NCI-H2196 (cell line): Measurements from ENCODE around the gene ZNF865.

ENCODE experiments used
- DNase-seq: peaks from one replicate; lab custom pipeline; 2025; ENCODE audit not compliant: unreplicated experiment; lab: John Stamatoyannopoulos, UW

ZNF865 gene

DNA sequence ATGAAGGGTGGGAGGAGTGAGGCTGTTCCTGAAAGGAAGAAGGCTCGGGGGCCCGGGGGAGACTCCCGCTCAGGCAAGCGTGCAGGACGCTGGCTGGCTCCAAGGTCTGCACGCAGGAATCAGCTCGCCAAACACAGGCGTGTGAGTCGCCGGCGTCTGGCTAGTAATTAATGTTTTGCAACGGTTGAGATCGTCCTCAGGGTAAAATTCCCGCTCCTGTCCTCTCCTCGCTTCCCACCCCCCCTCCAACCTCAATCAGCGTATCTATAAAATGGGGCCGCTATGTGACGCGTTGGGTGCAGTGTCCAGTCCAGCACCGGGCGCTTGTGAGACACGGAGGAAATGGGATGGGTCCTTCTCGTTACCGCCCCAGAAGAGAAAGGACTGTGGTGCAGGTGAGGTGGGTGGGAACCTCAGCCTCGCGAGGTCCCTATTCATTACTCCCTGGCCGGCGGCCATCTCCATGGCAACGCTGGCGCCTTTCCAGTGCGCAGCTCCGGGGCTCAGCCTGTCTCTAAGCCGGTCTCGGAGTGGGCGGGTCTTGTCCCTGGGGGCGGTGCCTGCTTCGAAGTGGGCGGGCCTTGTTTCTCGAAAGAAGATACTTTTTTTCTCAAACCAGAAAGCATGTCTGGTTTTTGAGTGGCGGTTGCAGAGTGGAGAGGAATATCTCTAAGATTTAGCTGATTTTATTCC lies 18.3 kb upstream of the ZNF865 start:
- peak; percentile 98 for DNase-seq

DNA sequence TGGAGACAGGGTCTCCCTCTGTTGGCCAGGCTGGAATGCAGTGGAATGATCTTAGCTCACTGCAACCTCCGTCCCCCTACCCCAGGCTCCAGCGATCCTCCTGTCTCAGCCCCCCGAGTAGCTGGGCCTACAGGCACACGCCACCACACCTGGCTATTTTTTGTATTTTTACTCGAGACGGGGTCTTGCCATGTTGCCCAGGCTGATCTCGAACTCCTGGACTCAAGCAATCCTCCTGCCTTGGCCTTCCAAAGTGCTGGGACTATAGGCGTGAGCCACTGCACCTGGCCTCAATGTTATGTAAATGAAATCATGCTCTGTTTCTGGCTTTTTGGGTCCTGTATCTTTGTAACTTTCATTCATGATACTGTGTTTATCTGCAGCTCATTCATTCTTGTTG lies 16.7 kb upstream of the ZNF865 start:
- DNase-seq, result no peak

DNA sequence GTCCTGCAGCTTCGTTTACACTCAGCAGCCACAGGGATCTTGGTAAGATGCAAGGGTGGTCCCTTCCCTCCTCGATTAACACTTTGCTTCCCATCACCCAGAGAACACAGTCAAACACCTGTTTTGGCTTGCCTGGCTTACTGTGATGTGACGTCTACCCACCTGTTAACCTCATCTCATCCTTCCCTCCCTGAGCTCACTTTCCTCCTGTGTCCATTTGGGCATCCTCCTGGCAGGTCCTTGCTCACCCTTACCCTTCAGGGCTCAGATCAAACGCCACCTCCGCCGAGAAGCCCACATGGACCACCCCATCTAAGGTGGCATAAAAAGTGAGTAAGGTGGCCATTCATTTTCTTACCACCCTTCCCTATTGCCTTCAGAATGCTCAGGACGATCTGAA lies 15.3 kb upstream of the ZNF865 start:
- DNase-seq, result no peak

DNA sequence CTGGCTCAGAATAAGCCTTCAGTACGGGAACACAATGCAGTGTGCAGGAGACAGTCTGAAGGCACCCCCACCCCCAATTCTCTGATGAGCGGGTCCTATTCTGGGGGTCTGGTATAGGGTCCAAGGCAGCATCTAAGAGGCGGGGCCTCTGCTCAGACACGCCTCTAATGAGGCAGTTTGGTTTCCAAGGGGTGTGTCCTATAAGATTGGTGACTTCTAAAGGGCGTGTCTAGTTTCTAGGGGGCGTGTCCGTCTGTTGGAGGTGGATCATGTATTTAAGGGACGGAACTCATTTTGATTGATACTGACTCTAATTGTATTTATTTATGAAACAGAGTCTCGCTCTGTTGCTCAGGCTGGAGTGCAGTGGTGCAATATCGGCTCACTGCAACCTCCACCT lies 14.8 kb upstream of the ZNF865 start:
- peak; percentile 50 for DNase-seq

DNA sequence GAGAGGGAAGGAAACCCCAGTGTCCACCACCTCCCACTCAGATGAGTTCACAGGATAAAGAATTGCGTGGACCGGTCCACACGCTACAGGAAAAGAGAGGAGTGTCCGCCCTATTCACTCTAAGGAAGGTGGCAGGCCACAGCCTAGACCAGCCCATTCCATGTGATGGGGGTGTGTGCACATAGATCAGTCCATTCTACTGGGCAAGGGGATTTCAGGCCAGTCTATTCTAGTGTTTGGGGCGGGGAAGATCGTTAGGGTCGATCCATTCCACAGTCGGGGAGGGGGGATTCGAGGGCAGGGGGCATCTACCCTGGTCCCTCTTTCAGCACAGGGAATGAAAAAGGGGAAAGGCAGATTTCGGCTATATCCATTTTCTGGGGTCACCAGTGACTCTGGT lies 13.9 kb upstream of the ZNF865 start:
- DNase-seq, result no peak

DNA sequence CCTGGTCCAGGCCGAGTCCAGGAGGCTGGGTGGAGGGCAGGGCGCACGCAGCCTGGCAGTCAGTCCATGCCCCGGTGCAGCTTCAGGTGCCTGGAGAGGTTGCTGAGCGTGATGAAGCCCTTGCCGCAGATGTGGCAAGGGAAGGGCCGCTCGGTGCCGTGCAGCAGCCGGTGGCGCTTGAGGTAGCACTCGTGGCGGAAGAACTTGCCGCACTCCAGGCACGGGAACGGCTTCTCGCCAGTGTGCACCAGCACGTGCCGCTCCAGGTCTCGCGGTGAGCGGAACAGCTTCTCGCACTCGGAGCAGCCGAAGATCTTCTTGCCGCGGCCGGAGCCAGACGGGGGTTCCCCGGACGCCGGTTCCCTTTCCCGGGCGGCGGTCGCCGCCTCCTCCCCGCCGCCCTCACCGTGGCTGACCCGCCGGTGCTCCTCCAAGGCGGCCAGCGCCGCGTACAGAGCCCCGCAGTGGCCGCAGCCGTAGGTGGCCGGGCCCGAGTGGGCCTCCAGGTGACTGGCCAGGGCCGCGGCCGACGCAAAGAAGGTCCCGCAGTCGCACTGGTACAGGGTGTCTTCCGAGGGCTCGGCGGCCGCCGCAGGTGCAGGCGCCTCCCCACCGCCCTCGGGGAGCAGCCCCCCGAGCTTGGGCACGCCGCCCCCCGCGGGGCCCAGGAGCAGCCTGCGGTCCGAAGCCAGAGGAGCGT lies 12.9 kb upstream of the ZNF865 start:
- DNase-seq, result no peak

DNA sequence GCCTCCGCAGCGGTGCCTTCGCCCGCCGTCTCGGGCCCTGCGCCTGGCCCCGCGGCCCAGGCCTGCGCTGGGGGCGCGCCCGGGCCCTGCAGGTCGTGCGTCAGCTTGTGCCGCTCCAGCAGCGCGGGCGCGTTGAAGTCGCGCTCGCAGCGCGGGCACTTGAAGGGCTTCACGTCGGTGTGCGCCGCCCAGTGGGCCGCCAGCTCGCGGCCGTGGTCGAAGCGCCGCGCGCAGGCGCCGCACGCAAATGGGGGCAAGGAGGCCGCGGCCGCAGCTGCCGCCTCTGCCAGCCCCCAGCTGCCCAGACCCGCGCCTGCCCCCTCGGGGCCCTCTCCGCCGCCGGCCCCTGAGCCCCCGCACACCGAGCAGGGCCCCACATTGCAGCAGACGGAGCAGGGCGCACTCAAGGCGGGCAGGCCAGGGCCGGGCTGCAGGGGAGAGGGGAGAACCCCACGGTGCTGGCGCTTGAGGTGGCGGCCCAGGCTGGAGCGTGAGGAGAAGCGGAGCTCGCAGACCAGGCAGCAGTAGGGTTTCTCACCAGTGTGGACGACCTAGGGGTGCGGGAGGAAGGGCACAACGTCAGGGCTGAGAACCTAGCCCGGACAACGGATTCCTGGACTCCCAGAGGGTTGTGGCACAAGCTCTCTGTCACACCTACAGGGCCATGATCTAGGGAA lies 12.2 kb upstream of the ZNF865 start:
- DNase-seq, result no peak

DNA sequence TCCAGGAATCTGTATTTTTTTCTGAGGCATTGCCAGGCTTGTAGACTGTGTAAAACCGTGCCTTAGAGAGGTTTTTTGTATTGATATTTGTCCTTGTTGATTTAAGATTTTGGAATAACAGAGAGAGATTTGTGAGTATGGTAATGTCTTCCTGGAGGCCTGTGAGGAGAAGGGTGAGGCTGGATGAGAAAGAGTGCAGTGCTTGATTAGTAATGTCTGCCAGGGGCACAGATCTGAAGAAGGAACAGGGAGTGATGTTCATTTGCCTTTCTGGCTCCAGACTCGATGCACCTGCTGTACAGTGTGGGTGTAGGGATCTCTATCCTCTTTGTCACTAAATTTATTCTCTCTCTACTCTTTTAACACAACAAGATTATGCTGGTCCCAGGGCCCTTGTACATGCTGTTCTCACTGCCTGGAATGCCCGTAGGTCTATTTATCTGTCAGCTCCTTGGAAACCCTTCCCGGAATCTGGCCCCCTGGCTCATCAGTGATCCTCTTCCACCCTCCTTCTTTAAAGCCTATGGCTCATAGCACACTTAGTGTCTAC lies 10.4 kb upstream of the ZNF865 start:
- DNase-seq, result no peak

DNA sequence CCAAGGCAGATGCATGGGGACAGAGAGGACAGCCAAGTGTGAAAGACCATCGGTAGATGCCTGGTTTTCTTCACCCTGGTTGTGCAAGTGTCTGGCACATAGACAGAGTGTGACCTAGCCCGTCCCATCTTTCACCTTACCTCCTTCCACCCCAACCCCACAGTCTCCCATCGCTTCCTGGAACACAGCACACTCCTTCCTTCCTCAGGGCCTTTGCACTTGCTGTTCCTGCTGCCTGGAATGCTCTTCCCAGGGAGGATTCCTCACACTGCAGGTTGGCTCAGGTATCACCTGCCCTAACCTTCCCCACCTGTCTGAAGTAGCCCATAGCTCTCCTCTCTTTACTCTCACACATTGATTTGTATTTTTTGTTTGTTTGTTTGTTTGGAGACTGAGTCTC lies 9.1 kb upstream of the ZNF865 start:
- DNase-seq, result no peak

DNA sequence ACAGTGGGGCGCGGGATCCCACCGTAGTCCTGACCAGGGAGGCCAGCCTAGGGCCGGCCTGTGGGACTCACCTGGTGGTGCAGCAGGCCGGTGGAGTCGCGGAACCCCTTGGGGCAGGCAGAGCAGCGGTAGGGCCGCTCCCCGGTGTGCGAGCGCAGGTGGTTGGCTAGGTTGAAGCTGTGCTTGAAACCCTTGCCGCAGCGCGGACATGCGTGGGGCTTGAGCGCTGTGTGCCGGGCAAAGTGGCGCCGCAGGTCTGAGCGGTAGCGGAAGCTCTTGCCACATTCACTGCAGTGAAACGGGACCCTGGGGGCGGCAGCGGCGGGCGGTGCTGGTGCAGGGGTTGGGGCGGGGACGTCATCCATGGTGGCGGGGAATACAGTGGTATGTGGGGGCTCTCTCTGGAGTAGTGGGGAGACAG lies 7.9 kb upstream of the ZNF865 start:
- DNase-seq, result no peak

DNA sequence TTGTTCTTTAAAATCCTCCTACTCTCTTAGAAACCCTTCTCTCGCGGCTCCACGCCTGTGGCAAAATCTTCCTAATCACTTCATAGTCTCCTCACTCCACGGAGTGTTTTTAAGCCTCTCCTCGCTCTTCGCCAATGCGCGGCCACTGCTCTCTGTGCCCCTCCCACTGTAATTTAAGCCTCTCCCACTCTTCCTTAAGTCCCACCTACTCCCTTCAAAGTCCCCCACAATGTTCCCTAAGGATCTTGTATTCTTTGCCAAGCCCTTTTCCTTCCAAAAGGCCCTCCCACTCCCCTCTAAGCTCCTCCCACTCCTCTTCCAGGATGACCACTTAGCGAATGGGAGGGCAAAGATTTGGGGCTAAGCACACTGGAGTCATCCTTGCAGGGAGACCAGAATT lies 7.4 kb upstream of the ZNF865 start:
- DNase-seq, result no peak

DNA sequence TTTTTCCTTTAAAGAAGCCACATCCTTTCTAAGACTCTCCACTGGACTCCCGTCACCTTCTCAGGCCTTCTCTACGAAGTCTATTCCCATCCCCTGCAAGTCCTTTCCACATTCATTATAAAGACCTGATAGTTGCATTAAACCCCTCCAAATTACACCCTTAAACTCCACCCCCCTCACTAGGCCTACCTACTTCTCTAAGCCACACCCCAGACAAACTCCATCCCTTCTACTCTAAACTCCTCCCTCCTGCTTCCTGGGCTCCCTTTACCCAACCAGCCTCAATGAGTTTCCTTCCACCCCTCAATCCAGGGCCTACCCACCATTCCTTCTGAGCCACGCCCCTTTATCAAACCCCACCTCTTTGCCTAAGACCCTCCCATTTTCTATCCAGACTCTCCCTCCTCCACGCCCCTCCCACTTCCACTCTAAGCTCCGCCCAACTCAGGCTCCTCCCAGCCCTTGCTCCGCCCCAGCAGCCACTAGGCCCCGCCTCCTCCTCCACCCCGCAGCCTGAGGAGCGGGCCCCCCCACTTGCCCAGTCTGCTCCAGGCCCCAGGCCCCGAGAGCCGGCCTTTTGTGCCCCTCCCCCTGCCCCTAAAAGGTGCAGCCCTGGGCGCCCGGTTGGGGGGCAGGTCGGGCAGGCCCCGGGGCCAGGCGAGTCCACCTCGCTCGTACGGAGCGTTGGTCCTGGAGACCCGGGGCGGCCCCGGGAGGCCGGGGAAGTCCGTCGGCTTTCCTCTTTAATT lies 6.6 kb upstream of the ZNF865 start:
- DNase-seq, result peak; percentile 91

DNA sequence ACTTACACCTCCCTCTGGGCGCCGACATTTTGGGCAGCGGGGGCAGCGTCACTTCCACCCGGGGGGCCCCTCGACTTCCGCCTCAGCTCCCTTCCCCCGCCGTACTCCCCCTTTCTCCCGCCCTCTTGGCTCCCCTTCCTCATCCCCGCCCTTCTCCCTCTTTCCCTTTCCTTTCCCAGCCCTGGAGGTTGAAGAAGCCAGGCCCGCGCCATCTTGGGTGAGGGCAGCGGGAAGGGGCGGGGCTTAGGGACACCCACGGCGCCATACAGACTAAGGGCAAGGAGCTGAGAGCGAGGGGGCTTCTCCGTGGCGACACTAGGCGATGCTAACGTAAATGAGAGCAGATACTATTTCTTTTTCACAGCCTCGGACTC lies 6.0 kb upstream of the ZNF865 start, which contains the start of gene FIZ1:
Gene FIZ1, minus strand, starts transcription at position 50 of the 374 bp plus-strand sequence. CDS start 1,652 bp downstream, outside the sequence.
- DNase-seq, result peak; percentile 97

DNA sequence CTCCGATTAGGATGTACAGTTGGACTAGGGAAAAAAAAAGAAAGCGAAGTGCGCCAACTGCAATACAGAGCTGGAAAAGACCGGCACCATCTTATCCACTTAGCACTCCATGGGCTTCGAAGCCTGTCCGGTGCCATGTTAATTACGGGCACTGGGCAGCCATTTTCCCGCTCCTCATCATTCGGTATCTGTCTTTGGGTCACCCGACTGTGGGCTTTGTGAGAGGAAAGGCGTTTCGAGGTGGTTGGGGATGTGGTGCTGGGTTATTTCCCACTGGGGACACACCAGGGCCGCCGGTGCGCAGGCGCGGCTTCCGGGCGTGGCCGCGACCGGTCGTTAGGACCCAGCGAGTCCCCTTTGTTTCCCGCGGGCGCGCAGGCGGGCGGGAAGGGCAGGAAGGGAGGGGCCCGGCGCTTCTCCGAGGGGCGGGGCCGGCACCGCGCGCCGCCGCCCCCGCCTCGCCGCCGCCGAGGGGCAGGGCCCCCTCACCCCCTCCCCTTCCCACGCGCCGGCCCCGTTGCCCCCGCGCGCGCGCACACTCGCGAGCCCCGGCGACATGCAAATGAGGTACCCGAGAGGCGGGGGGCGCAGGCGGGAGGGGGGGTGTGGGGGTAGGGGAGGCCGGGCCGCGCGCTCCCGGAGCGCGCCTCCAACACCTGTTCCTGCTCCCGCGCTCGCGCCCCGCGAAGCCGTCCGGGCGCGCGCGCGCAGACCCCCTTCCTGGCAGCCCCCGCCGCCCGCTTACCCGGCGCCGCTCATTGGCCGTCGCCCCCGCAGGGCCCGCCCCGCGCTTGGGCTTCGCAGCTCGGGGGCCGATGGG lies 5.4 kb upstream of the ZNF865 start, which contains the start of gene ZNF524:
Gene ZNF524, plus strand, starts transcription at position 447 of the 820 bp plus-strand sequence. CDS start 1,825 bp downstream, outside the sequence.
- DNase-seq, result peak; percentile 91

DNA sequence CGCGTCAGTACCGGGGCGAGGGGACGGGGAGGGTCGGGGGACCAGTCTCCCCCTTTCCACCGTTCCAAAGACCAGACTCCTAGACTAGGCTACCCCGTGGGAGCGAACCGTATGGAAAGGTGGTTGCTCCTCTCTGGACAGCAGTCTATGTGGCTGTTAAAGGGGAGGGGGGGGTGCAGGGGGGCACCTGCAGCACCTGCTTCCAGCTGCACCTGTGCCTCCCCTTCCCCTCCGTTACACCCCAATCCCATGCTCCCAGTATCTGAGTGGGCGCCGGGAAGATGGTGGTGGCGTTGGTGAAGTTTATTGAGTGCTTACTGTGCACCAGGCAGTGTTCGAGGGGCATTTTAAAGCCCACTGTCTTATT lies 4.8 kb upstream of the ZNF865 start:
- DNase-seq, result no peak

DNA sequence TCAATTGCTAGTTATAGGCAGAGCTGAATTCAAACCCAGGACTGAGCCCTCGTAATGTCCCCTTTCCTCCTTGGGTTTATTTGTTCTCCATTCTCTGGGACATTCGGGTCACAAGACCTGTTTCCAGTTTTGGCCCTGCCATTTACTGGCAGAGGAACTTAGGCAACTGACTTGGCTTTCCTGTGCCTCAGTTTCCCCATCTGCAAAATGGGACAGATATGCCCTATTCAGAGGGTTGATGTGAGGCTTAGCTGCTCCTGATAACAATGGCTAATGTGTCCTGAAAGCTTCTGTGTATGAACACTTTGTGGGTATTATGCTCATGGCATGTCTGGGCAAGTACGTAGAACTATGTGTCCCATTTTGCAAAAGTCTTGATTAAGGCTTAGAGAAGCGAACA lies 4.4 kb upstream of the ZNF865 start:
- DNase-seq, result no peak

DNA sequence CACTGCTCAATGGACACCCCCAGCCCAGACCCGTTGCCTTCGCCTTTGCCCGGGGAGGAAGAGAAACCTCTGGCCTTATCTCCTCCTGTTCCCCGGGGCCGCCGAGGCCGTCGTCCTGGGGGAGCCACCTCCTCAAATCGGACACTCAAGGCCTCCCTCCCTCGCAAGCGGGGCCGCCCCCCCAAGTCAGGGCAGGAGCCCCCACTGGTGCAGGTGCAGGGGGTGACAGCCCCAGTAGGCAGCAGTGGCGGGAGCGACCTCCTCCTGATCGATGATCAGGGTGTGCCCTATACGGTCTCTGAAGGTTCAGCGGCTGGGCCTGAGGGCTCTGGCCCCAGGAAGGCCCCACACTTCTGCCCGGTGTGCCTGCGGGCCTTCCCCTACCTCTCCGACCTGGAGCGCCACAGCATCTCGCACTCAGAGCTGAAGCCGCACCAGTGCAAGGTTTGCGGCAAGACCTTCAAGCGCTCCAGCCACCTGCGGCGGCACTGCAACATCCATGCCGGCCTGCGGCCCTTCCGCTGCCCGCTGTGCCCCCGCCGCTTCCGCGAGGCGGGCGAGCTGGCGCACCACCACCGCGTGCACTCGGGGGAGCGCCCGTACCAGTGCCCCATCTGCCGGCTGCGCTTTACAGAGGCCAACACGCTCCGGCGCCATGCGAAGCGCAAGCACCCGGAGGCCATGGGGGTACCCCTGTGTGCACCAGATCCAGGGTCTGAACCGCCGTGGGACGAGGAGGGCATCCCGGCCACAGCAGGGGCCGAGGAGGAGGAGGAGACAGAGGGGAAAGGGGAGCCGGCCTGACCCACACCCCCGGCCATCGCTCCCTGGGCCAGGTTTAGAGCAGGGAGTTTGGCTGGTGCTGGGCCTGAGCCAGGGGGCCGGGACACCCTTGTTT lies 3.1 kb upstream of the ZNF865 start:
- no peak for DNase-seq

DNA sequence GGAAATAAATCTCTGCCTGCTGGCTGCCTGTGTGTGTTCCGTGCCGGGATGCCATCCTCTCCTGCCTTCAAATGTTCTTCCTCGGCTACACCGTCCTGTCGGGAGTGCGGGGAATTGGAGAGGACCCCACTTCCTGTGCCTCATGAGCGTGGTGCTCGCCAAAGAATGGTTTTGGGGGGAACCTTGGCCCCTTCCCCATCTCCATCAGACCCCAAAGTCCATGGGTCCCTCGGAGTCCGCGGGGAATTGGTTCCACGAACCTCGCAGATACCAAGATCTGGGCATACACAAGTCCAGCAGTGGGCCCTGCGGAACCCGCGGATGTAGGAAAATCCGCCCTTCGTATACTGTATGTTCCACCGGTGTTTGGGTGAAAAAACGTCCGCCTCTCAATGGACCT lies 2.3 kb upstream of the ZNF865 start:
- DNase-seq, result no peak

DNA sequence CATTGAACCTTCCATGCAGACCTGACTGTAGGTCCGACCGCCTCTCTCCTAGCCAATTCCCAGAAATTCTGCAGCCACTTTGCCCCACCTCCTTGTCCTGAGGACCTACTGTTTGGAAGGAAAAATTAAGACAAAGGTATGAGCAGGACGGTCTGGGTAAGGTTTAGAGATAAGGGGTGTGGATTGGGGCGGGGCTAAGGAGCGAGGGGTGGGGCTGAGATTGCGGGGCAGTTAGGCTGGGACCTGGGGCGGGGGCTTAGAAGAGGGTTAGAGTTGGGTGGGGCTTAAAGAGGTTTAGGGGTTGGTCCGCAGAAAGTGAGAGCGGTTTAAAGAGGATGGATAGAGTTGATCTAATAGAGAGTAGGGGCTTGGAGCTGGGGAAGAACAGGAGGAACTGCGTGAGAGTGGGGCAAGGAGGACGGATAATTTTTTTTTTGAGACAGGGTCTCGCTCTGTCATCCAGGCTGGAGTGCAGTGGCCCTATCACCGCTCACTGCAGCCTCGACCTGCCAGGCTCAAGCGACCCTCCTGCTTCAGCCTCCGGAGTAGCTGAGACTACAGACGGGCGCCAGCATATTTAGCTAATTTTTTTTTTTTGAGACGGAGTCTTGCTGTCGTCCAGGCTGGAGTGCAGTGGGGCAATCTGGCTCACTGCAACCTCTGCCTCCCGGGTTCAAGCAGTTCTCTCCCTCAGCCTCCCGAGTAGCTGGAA lies 1.7 kb upstream of the ZNF865 start:
- no peak for DNase-seq
